GM10847 (cell line): ENCODE results near the gene RAVER2.

Source experiments
- POLR2A ChIP-seq: IDR thresholded peaks from 2 replicates; pipeline ENCODE4 v1.6.1; 2011; ENCODE audit not compliant: insufficient read length; ENCODE audit errors: extremely low read depth

The RAVER2 gene

DNA sequence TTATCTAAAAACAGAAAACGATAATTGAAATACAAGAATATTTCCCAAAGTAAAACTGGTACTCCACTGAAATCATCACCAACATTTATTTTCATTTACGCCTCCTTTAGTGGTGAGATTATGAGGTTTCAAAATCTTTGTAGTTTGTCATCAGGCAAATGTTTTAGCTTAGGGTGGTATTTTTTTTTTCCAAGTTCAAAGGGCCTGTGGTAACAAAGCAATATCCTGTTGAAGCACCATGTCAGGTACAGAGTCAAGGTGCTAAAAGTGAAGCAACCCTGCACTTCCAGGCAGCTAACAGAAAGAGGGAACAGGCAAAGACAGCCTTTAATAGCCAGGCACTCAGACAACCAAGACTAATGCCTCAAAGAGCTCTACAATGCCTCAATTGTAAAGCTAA is 132.3 kb downstream of the RAVER2 start:
- TF ChIP-seq POLR2A: no peak

DNA sequence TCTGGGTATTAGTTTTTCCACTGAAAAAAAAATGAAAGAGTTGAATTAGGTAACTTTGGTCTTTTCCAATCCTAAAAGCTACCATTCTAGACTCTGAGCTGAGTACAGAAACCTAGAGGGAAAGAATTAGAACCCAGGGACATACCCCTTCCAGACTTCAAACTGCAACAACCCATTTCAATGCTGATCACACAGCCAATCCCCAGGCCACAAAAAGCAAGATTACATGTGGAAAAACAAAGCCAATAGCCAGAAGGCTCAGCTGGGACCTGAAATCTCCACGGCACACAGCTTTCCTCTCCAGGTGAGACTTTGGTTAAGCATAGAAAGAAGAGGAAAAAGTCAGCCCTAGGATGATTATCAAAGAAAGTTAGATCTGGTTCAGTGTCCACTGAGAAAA is 132.7 kb downstream of the RAVER2 start:
- TF ChIP-seq POLR2A: no peak

DNA sequence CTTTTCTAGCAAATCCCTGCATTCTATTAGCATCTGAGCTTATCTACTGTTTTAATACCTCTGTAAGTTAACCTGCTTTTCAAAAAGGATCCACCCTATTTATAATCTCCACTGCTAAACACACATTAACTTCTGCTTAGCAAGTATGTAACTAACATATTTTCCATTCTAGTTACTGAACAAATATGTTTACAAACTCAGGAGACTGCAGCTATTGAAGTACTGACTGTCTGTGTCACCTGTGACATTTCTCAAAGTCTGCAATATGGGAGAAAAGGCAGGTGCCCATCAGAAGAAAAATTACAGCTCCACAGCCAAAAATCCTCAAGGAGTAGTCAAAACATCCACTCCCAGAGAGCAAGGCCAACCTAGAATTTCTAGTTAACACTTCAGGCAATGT is 133.2 kb downstream of the RAVER2 start:
- no peak for TF ChIP-seq POLR2A

DNA sequence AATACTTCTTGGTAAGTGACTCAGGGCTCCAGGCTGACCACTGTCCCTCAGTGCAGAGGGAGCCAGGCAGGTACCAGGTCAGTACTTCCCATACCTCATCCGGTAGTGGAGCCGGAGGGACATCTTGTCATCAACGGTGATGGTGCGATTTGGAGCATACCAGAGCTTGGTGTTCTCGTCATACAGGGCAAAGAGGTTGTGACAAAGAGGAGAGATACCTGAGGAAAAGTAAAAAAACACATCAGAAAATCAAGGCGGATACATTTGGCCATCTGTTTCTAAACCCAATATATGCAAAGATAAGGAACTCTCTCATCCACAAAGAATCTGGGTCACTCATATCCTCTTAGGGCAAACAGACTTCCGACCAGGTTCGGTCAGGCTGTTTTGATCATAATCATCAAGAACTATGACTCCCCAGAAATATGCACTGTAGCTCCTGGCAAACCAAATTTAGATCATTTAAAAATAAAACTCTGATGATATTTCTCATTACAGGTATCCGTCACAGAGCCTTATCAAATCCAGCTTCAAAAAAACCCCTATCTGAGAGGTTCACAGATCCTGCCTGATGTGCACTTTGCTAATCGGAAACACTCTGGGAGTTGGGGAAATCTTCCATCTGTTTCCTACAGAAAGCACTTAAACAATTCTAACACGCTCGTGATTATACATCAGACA is 134.2 kb downstream of the RAVER2 start:
- no peak for TF ChIP-seq POLR2A

DNA sequence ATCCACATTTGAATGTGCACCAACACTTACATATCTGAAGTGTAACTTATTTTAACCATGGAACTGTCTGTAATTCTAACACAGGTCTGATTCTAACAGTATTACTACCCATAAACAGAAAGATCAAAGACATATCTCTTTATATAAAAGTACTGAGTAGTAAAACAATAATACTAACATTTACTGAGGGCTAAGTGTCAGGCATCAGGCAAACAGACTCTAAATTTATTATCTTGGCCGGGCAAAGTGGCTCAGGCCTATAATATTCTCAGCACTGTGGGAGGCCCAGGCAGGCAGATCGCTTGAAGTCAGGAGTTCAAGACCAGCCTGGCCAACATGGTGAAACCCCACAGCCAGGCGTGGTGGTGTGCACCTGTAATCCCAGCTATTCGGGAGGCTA is 135.6 kb downstream of the RAVER2 start:
- TF ChIP-seq POLR2A: no peak

DNA sequence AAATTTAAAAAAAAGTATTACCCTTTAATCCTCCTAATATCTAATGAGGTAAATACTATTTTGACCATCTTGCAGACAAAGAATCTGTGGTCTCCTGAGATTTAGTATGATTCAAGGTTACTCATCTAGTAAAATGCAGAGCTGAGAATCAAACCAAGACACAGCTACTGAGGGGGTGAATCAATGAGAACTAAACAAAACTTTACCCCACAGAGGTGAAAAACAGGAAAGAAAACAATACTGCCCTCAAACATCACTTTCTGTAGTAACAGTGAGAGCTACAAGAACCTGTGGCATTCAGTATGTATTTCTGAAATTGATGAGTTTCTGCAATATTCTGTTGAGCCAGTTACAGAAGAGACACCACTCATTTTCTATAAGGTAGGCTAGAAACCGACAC is 136.4 kb downstream of the RAVER2 start:
- no peak for TF ChIP-seq POLR2A
